Measurements from ENCODE around the gene ATP5ME.
A peak's percentile ranks its signal among the peaks of the same experiment; 100 is the strongest.

ATP5ME gene

GRCh38 chr4:633406-633805 is 40.7 kb downstream of the ATP5ME start:
- no peak for DNase-seq

GRCh38 chr4:632926-633325 is 41.1 kb downstream of the ATP5ME start:
- no peak for DNase-seq

GRCh38 chr4:632196-632790 is 41.8 kb downstream of the ATP5ME start:
- DNase-seq, result no peak

- DNase-seq, result no peak
Observed at GRCh38 chr4:630656-631055, 43.4 kb downstream of the ATP5ME start.

GRCh38 chr4:629915-630641 is 44.0 kb downstream of the ATP5ME start:
- no peak for DNase-seq

GRCh38 chr4:629636-629914 is 44.5 kb downstream of the ATP5ME start:
- no peak for DNase-seq

GRCh38 chr4:628821-629635 is 45.0 kb downstream of the ATP5ME start:
- DNase-seq, result no peak

GRCh38 chr4:628311-628741 is 45.8 kb downstream of the ATP5ME start:
- no peak for DNase-seq

- DNase-seq, result no peak
Observed at GRCh38 chr4:627347-628125, 46.5 kb downstream of the ATP5ME start.

- no peak for DNase-seq
Observed at GRCh38 chr4:626201-627091, 47.6 kb downstream of the ATP5ME start.

- no peak for DNase-seq
Observed at GRCh38 chr4:625631-626161, 48.4 kb downstream of the ATP5ME start.

GRCh38 chr4:624705-625590 is 49.1 kb downstream of the ATP5ME start, which contains the start of gene PDE6B:
Gene PDE6B, plus strand, starts transcription at chr4:625573. Its CDS starts 54 bp downstream, at chr4:625627.
- DNase-seq, result no peak

GRCh38 chr4:623914-624566 is 50.0 kb downstream of the ATP5ME start:
- DNase-seq, result peak; percentile 59 to 73 (median 65)

- DNase-seq, result no peak
Observed at GRCh38 chr4:622996-623913, 50.8 kb downstream of the ATP5ME start.

Data from suppressor macrophage (primary cell).